ENCODE results near the gene DNAJC24. TPM values are rescaled to one million over a fixed set of nuclear protein-coding genes. Genes with fewer than 3 reads are reported as not detected.
A peak's percentile ranks its signal among the peaks of the same experiment; 100 is the strongest.

The DNAJC24 gene
- polyA plus RNA-seq, 3 donors: 3.4 to 4.8 (median 4.4) TPM

GRCh38 chr11:31387379-31387778, 17.7 kb downstream of the DNAJC24 start:
- Mint-ChIP-seq H3K27ac (no peak overlapping the region), H3K4me1 (no peaks in the 10 kb centered on the region)

GRCh38 chr11:31397239-31397834, 27.7 kb downstream of the DNAJC24 start:
- no peak overlapping the region for H3K4me3 Mint-ChIP-seq
- TF ChIP-seq CTCF (IDR thresholded peaks at IDR 0.05): peak; percentile 43

More at GRCh38 chr11:31387379-31387778, 17.7 kb downstream of the DNAJC24 start:
- no peaks in the 10 kb centered on the region for H3K79me2 ChIP-seq (ENCODE audit: insufficient read depth, low read length)
- no peaks in the 10 kb centered on the region for H3K36me3 ChIP-seq (replicated peaks in 1 of 2; ENCODE audit: control insufficient read depth in 1 of 2, insufficient read depth in 2 of 2, low read length in 2 of 2)
- H3K27me3 Mint-ChIP-seq (ENCODE audit: low read depth in 3 of 3): peaks cover 0 to 1% (median 0%) of the 10 kb centered on the region in 3 donors
- 100% methylated on average over 1 of the region's 2 CpGs for WGBS (ENCODE audit: insufficient coverage)
- peaks cover 3 to 21% (median 13%) of the 10 kb centered on the region in 7 donors for H3K9me3 Mint-ChIP-seq
- no peak for DNase-seq
- no peak overlapping the region for H2AFZ ChIP-seq (ENCODE audit: insufficient read depth, low read depth, low read length, poor library complexity, severe bottlenecking)
- no peak overlapping the region for H3K27ac ChIP-seq (ENCODE audit: low read depth in 1 of 2, low read length in 2 of 2)
- no peak for TF ChIP-seq CTCF (IDR thresholded peaks at IDR 0.05)
- H3K36me3 Mint-ChIP-seq: peaks cover 4 to 14% of the 10 kb centered on the region in 2 donors
- intact Hi-C loops (cut with micrococcal nuclease): no loop called here
- H3K9ac ChIP-seq (ENCODE audit: insufficient read depth, low read length, poor library complexity, severe bottlenecking): no peak overlapping the region
- H3K4me3 Mint-ChIP-seq: no peak overlapping the region
- no peak overlapping the region for H3K4me3 ChIP-seq (replicated peaks in 1 of 3; ENCODE audit: low read depth in 2 of 3, low read length in 3 of 3)
- H4K20me1 ChIP-seq (ENCODE audit: insufficient read depth, low read length): no peaks in the 10 kb centered on the region
- no peaks in the 10 kb centered on the region for H3K4me1 ChIP-seq (ENCODE audit: control insufficient read depth in 1 of 2, insufficient read depth in 2 of 2, low read length in 2 of 2)
- H3K27me3 ChIP-seq (ENCODE audit: control insufficient read depth in 2 of 2, insufficient read depth in 2 of 2, low read length in 2 of 2): no peaks in the 10 kb centered on the region
- peaks cover 0 to 11% of the 10 kb centered on the region in 2 donors for H3K9me3 ChIP-seq (replicated peaks in 1 of 2; ENCODE audit: control insufficient read depth in 1 of 2, insufficient read depth in 1 of 2, low read length in 2 of 2)
- H3K4me2 ChIP-seq (replicated peaks; ENCODE audit: extremely low read depth, low read length, poor library complexity, severe bottlenecking): no peak overlapping the region

More at GRCh38 chr11:31397239-31397834, 27.7 kb downstream of the DNAJC24 start:
- Mint-ChIP-seq H3K36me3 (peaks cover 5 to 12% of the 10 kb centered on the region in 2 donors), H3K9me3 (peaks cover 0 to 6% (median 2%) of the 10 kb centered on the region in 7 donors), H3K27me3 (ENCODE audit: low read depth in 3 of 3) (no peaks in the 10 kb centered on the region), H3K27ac (no peak overlapping the region), H3K4me1 (peaks cover 5% of the 10 kb centered on the region)
- Histone ChIP-seq H4K20me1 (ENCODE audit: insufficient read depth, low read length) (no peaks in the 10 kb centered on the region), H3K4me3 (replicated peaks in 1 of 3; ENCODE audit: low read depth in 2 of 3, low read length in 3 of 3) (no peak overlapping the region), H3K27ac (ENCODE audit: low read depth in 1 of 2, low read length in 2 of 2) (no peak overlapping the region), H3K9me3 (replicated peaks in 1 of 2; ENCODE audit: control insufficient read depth in 1 of 2, insufficient read depth in 1 of 2, low read length in 2 of 2) (no peaks in the 10 kb centered on the region), H3K4me1 (ENCODE audit: control insufficient read depth in 1 of 2, insufficient read depth in 2 of 2, low read length in 2 of 2) (no peaks in the 10 kb centered on the region), H2AFZ (ENCODE audit: insufficient read depth, low read depth, low read length, poor library complexity, severe bottlenecking) (no peak overlapping the region), H3K79me2 (ENCODE audit: insufficient read depth, low read length) (no peaks in the 10 kb centered on the region), H3K4me2 (replicated peaks; ENCODE audit: extremely low read depth, low read length, poor library complexity, severe bottlenecking) (no peak overlapping the region), H3K36me3 (replicated peaks in 1 of 2; ENCODE audit: control insufficient read depth in 1 of 2, insufficient read depth in 2 of 2, low read length in 2 of 2) (no peaks in the 10 kb centered on the region), H3K27me3 (ENCODE audit: control insufficient read depth in 2 of 2, insufficient read depth in 2 of 2, low read length in 2 of 2) (no peaks in the 10 kb centered on the region), H3K9ac (ENCODE audit: insufficient read depth, low read length, poor library complexity, severe bottlenecking) (no peak overlapping the region)
- 100% methylated on average over 1 of the region's 5 CpGs for WGBS (ENCODE audit: insufficient coverage)
- no peak for DNase-seq
- intact Hi-C loops (cut with micrococcal nuclease): no loop called here

Data from CD14-positive monocyte (primary cell).